GM18907 (cell line): ENCODE results near the gene TBPL2.
"Not testable (repeated sequence)": the region's sequence is repeated elsewhere in the genome, so short reads cannot be mapped to it uniquely, and the experiment has no call there.

Experiments
- ATAC-seq: cut with Tn5 transposase; IDR thresholded peaks from one replicate; pipeline ENCODE4 v1.9.1; 2021; ENCODE audit warnings: mild to moderate bottlenecking, moderate library complexity; ENCODE audit not compliant: unreplicated experiment

TBPL2 gene

DNA sequence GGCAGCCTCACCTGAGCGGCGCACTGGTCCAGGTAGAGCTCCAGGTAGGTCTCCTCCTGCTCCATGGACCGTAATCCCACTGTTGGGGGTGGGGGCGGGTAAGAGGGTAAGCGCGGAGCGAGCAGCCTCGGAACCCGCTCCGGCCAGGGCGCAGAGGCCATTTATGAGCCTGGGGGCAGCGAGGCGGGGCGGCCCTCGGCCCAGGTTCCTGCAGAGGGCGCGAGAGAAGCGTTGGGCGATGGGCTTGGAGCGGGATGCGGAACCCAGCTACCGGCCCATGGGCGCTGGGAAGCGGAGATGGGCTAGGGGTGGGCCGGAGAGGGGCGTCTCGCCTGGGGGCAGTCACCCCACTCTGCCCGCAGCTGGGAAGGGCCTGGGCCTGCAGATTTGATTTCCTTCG, at the start of gene TBPL2:
TSS of gene TBPL2 (minus strand) at position 232 of the 400 bp plus-strand sequence. CDS start at position 65, 167 bp downstream.
- no peak for ATAC-seq

- ATAC-seq: no peak
Observed at GRCh38 chr14:55488204-55488603, 47.8 kb upstream of the TBPL2 start.

DNA sequence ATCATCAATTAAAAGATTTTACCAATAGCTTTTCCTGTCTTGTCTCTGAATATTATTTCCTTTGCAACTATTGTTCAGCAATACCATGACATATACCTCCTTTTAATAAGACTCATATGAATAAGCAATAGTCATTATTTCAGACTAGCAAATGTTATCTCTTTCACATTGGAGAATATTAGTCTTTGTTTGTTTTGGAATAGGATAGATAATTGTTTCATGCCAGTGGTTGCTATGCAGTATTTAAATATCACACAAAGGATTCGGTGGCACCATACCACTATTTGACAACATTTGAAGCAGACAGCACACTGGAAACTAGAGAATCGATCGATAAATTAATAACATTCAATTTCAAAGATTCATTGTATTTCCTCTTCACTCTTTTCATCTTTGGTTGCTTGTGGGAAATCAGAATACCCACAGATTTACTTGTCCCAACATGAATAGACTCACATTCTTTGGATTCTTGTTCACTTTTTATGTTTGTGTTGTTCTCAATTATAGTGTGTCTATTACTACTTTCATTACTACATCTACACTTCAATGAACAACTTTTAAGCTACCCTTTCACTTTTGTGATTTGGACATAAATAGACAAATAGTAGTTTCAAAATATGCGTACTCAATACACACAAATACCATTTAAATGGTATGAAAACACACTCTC, 42.7 kb upstream of the TBPL2 start:
- no peak for ATAC-seq

GRCh38 chr14:55481769-55482168, 41.4 kb upstream of the TBPL2 start:
- ATAC-seq: no peak

DNA sequence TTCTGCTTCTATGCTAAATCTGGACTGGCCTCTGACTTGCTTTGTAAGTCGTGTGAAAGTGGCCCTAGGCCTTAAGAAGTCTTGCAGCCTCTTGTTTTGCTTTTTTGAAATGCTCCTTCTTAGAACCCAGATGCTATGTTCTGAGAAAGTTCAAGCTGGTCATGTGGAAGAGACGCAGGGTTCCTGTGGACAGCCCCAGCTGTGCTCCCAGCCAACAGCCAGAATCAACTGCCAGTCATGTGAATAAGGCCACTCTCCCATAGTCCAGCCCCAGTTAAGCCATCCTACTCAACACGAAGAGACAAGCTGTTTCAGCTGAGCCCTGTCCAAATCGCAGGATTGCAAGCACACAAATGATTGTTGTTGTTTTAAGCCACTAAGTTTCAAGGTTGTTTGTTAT, 37.3 kb upstream of the TBPL2 start:
- no peak for ATAC-seq

GRCh38 chr14:55476448-55476847, 36.0 kb upstream of the TBPL2 start:
- not testable (repeated sequence) for ATAC-seq

DNA sequence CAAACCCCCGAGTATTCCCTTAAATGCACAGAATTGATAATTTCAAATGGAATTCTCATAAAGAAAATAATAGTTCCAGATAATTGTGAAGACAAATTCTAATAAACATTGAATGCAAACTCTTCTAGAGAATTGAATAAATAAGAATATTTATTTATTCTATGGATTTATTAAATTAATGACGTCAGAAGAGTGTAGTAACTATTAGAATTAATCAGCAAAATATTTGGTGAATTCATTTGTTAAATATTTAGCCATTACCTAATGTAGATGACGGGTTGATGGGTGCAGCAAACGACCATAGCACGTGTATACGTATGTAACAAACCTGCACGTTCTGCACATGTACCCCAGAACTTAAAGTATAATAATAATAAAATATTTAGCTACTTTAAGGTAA, 33.4 kb upstream of the TBPL2 start:
- ATAC-seq: no peak

DNA sequence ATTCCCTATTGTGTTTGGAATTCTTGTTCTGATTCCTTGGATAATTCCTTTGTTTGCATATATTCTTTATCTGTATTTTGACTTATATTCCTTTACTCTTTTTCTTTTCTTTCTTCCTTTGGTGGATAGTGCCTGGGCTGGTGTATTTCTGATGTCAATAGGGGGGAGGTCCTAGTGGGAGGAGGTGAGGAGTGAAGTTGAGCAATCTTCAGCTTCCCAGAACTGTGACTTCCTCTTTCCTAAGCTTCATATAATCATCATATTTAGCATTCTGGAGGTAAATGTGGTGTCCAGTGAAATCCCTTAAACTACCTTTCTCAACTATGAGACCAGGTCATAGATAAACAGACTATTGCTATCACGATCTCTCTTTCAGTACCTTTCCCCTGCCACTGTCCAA, 29.6 kb upstream of the TBPL2 start:
- ATAC-seq: no peak

- ATAC-seq: no peak
Observed at GRCh38 chr14:55467307-55467706, 26.9 kb upstream of the TBPL2 start.

DNA sequence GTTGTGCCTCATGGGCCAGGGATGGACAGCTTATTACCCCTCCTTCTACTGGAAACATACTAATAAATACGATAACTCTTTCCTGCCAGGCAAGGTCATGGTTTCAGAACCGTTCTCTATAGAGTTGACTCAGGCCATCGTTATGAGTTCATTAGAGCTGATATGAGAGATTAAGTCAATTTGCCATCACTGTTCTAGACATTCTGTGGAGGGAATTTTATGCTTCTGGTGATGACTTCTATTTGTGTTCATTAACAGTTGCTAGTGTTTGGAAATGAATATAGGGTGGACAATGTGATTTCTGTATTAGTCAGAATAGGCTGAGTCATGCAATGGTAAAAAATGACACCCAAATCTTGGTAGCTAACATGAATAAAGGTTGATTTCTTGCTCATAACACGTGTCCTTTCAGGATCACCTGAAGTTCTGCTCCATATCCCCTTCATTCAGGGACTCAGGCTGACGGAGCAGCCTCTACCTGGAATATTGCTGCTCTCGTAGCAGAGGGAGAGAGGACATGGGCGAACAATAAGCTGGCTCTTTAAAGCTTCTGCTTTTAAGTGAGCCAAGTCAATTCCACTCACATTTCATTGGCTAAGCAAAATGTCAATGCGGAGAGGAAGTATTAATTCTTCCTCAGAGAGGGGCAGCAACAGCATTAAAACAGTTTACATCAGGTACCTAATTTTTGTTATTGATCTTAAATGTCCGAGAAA, 18.5 kb upstream of the TBPL2 start:
- ATAC-seq: peak; percentile 90

GRCh38 chr14:55457496-55457895, 17.1 kb upstream of the TBPL2 start:
- no peak for ATAC-seq

DNA sequence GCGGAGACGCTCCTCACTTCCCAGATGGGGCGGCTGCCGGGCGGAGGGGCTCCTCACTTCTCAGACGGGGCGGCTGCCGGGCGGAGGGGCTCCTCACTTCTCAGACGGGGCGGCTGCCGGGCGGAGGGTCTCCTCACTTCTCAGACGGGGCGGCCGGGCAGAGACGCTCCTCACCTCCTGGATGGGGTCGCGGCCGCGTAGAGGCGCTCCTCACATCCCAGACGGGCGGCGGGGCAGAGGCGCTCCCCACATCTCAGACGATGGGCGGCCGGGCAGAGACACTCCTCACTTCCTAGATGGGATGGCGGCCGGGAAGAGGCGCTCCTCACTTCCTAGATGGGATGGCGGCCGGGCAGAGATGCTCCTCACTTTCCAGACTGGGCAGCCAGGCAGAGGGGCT, 16.0 kb upstream of the TBPL2 start:
- not testable (repeated sequence) for ATAC-seq

- ATAC-seq: no peak
Observed at GRCh38 chr14:55454264-55455002, 14.0 kb upstream of the TBPL2 start.

- ATAC-seq: no peak
Observed at GRCh38 chr14:55451950-55452349, 11.5 kb upstream of the TBPL2 start.

- peak; percentile 19 for ATAC-seq
Observed at GRCh38 chr14:55451398-55451797, 11.0 kb upstream of the TBPL2 start.

- peak; percentile 73 for ATAC-seq
Observed at GRCh38 chr14:55450987-55451386, 10.6 kb upstream of the TBPL2 start.

GRCh38 chr14:55450539-55450938, 10.1 kb upstream of the TBPL2 start:
- no peak for ATAC-seq

DNA sequence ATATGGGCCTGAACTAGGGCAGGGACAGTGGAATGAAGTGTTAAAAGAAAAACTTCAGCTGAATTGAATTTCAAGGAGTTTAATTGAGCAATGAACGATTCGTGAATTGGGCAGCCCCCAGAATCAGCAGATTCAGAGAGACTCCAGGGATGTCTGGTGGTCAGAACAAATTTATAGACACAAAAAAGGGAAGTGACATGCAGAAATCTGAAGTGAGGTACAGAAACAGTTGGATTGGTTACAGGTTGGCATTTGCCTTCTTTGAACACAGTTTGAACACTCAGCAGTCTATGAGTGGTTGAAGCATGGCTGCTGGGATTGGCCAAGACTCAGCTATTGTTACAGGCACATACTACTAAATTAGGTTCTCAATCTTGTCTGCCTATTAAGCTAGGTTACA, 9.7 kb upstream of the TBPL2 start:
- no peak for ATAC-seq

DNA sequence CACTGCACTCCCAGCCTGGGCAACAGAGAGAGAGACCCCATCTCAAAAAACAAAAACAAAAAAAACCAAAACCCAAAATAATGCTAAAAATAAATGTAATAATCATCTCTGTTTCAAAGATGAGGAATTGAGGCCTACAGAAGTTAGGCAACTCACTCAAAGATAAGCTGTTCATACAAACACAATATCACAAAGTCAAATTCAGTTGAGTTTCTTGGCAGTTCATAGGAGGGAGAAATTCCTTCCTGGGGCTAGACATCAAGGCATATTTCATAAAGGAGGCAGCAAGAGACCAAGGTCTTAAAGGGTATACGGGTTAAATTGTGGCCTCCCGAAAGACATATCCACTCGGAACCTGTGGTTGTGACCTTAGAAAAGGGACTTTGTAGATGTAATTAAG, 8.7 kb upstream of the TBPL2 start:
- no peak for ATAC-seq

GRCh38 chr14:55448141-55448614, 7.8 kb upstream of the TBPL2 start:
- ATAC-seq: no peak

- ATAC-seq: no peak
Observed at GRCh38 chr14:55446833-55447232, 6.4 kb upstream of the TBPL2 start.
